ENCODE data around the gene SIN3A. TPM values are rescaled to one million over a fixed set of nuclear protein-coding genes. Genes with fewer than 3 reads are reported as not detected.
A peak's percentile ranks its signal among the peaks of the same experiment; 100 is the strongest.

The SIN3A gene
- total and polyA plus RNA-seq, 8 donors, result 8.4 to 61.9 (median 27.5) TPM

GRCh38 chr15:75342221-75342620 lies 109.3 kb downstream of the SIN3A start:
- Histone ChIP-seq H3K27me3 (no peaks in the 10 kb centered on the region), H3K27ac (no peak overlapping the region), H3K9me3 (no peaks in the 10 kb centered on the region), H3K36me3 (peaks cover 4 to 33% (median 29%) of the 10 kb centered on the region in 4 donors), H3K4me3 (no peak overlapping the region), H3K4me1 (peaks cover 6 to 37% (median 18%) of the 10 kb centered on the region in 4 donors)
- DNase-seq, result no peak
- no peak for TF ChIP-seq EP300 (IDR thresholded peaks at IDR 0.05)
- TF ChIP-seq CTCF (IDR thresholded peaks at IDR 0.05), result no peak
- no peak for TF ChIP-seq POLR2A (IDR thresholded peaks at IDR 0.05)
- TF ChIP-seq POLR2AphosphoS5 (IDR thresholded peaks at IDR 0.05), result no peak
- WGBS, 5 donors, result 81 to 91% (median 87%) methylated on average over 6 of the region's 6 CpGs
- intact Hi-C loops (cut with DNase I; ENCODE audit: low total_unique reads), result no loop called here

GRCh38 chr15:75339531-75340240 lies 111.8 kb downstream of the SIN3A start:
- DNase-seq, result no peak
- Histone ChIP-seq H3K27ac (no peak overlapping the region), H3K4me1 (peaks cover 17 to 40% (median 25%) of the 10 kb centered on the region in 4 donors), H3K9me3 (no peaks in the 10 kb centered on the region), H3K36me3 (peaks cover 4 to 33% (median 29%) of the 10 kb centered on the region in 4 donors), H3K4me3 (no peak overlapping the region), H3K27me3 (no peaks in the 10 kb centered on the region)
- intact Hi-C loops (cut with DNase I; ENCODE audit: low total_unique reads), result no loop called here
- WGBS, 5 donors, result 89 to 96% (median 92%) methylated on average over 10 to 13 of the region's 13 CpGs
- no peak for TF ChIP-seq CTCF (IDR thresholded peaks at IDR 0.05)
- TF ChIP-seq POLR2A (IDR thresholded peaks at IDR 0.05), result no peak
- TF ChIP-seq POLR2AphosphoS5 (IDR thresholded peaks at IDR 0.05), result no peak
- no peak for TF ChIP-seq EP300 (IDR thresholded peaks at IDR 0.05)

GRCh38 chr15:75338661-75339240 lies 112.7 kb downstream of the SIN3A start:
- no peak for DNase-seq
- TF ChIP-seq POLR2AphosphoS5 (IDR thresholded peaks at IDR 0.05) (no peak), EP300 (IDR thresholded peaks at IDR 0.05) (no peak), CTCF (IDR thresholded peaks at IDR 0.05) (no peak), POLR2A (IDR thresholded peaks at IDR 0.05) (no peak)
- Histone ChIP-seq H3K4me3 (no peak overlapping the region), H3K9me3 (no peaks in the 10 kb centered on the region), H3K27me3 (no peaks in the 10 kb centered on the region), H3K27ac (no peak overlapping the region), H3K36me3 (peaks cover 4 to 33% (median 29%) of the 10 kb centered on the region in 4 donors), H3K4me1 (peaks cover 16 to 30% (median 20%) of the 10 kb centered on the region in 4 donors)
- intact Hi-C loops (cut with DNase I; ENCODE audit: low total_unique reads), result no loop called here
- WGBS, 5 donors, result 89 to 98% (median 95%) methylated on average over 9 to 11 of the region's 11 CpGs

- peak; percentile 97 to 98 for DNase-seq
- no peaks in the 10 kb centered on the region for H3K9me3 ChIP-seq
- peak within 1 kb of the TSS; percentile 68 to 93 (median 76) for H3K4me3 ChIP-seq
- intact Hi-C loops (cut with DNase I; ENCODE audit: low total_unique reads), result no loop called here
- no peaks in the 10 kb centered on the region for H3K27me3 ChIP-seq
- H3K27ac ChIP-seq, result peak within 1 kb of the TSS; percentile 34 to 84 (median 70)
- TF ChIP-seq CTCF (IDR thresholded peaks at IDR 0.05) (peak in 1 of 7 experiments; percentile 12), POLR2AphosphoS5 (IDR thresholded peaks at IDR 0.05) (peak; percentile 59 to 88 (median 68)), EP300 (IDR thresholded peaks at IDR 0.05) (no peak)
- WGBS, 5 donors, result 0 to 1% (median 1%) methylated on average over 38 to 42 of the region's 42 CpGs
- H3K4me1 ChIP-seq, result peaks cover 11 to 25% (median 17%) of the 10 kb centered on the region in 4 donors
- H3K36me3 ChIP-seq, result peaks cover under 1 to 26% (median 24%) of the 10 kb centered on the region in 4 donors
These were observed 115.7 kb downstream of the SIN3A start, which contains the start of gene COMMD4 for GRCh38 chr15:75335705-75336355. Gene COMMD4 (plus strand): TSS chr15:75336063. CDS start chr15:75336090, 27 bp downstream.

Data from stomach (tissue), 9 donors.